ENCODE results near the gene PPP1R9A. TPM values are rescaled to one million over a fixed set of nuclear protein-coding genes. Genes with fewer than 3 reads are reported as not detected.

PPP1R9A gene
- total RNA-seq = 4.6 and 7.0 TPM in 2 replicates

DNA sequence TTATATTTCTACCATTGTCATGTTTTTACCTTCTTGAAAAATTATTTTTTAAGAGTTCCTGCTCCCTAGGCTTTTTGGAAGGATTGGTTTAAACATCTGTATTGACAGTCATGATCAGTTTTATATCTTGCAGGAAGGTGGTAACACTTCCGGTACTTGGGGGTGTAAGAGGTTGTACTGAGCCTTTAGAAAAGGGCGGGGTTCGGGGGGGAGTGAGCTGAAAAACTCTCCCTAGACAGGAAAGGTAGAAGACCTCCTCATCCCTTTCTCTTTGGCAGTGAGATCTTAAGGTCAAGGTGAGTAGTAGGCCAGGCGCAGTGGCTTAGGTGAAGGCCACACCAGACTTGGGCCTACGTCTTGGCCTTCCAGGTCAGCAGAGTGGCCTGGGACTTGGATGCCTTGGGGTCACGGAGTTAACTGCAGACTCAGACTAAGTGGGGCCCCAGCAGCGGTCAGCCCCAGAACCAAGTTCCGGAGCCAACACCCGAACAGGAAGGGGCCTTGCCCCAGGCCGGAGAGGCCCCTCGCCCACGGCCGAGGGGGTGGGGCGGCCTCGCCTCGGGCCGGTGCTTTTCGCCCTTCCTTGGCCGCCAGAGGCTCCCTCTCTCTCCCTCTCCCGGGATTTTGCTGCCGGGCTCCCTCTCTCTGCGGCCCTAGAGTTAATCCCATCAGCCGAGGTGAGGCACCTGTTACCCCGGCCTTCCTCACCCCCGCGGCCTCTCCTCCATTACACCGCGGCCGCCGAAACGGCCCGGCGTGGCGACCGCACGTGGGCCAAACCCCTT is at the start of gene PPP1R9A:
Gene PPP1R9A (plus strand): TSS at position 569 of the 785 bp plus-strand sequence. CDS start 2,520 bp downstream, outside the sequence.
- DNase-seq (ENCODE audit: extremely low read depth, low read depth, low spot score) = no peak

GRCh38 chr7:94871132-94871531 is 36.3 kb upstream of the PPP1R9A start:
- DNase-seq (ENCODE audit: extremely low read depth, low read depth, low spot score) = no peak

DNA sequence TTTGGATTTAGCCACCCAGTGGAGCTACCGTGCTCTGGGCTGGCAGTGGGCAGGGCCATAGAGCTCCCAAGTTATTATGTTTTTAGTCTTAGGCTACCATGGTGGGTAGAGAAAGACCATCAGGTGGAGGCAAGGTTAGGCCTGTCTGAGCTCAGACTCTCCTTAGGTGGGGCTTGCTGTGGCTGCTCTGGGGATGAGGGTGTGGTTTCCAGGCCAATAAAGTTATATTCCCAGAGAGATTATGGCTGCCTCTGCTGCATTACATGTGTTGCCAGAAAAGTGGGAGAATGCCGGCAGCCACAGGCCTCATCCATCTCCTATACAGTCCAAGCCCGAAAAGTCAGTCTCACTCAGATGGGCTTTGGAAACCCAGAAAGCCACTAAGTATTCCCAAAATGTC is 34.2 kb upstream of the PPP1R9A start:
- DNase-seq (ENCODE audit: extremely low read depth, low read depth, low spot score) = no peak

- DNase-seq (ENCODE audit: extremely low read depth, low read depth, low spot score) = no peak
Measured at GRCh38 chr7:94874036-94874785, 33.2 kb upstream of the PPP1R9A start.

DNA sequence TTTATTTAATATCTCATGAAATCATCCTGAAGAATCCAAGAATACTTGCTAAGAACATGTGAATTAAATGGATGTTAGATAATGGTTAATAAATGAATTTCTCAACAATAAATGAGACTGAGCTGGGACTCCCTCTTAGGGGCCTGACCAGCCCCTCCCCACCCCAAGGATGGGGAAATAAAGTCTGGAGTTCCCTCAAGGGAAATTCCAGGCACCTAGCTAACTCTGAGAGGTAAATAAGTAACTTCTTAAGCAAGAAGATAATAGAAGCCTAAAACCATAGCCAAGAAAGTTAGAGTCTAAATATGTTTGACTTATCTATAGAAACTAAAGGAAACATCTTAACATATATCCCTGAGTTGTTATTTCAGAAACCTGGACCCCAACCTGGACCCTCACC is 32.2 kb upstream of the PPP1R9A start:
- no peak for DNase-seq (ENCODE audit: extremely low read depth, low read depth, low spot score)

- DNase-seq (ENCODE audit: extremely low read depth, low read depth, low spot score) = no peak
Measured at GRCh38 chr7:94877731-94878670, 29.4 kb upstream of the PPP1R9A start.

DNA sequence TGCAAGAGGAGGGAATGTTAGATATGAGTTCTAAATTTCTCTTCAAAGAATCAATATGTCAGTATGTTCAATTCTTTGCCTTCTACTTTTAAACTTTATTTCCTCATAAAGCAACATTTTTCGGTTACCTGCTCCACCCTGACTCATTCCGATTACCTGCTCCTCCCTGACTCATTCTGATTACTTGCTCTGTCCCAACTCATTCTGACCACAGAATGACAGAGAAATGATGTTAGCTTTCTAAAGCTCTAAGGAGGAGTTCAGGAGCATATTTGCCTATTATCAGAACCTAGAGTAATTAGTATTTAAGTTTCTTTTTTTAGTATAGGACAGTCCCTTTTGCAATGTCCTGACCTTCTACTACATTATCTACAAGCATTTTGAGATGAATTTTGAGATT is 24.5 kb upstream of the PPP1R9A start:
- DNase-seq (ENCODE audit: extremely low read depth, low read depth, low spot score) = no peak

DNA sequence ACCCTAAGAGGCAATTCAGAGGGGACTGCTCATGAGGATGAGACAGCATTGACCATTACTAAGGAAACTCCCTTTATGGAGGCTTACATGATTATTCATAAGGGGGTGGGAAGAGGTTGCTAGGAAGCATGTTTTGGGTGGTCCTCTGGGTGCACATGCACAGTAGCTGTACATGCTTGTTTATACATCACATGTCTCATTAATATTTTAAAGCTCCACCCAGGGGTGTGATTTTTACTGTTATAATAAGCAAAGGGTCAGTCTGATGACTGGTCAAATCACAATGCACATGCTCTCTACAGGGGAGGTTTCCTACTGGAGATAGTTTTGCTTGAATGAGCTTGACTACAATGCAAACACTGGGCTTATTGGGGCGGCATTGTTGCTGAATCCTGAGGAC is 23.8 kb upstream of the PPP1R9A start:
- no peak for DNase-seq (ENCODE audit: extremely low read depth, low read depth, low spot score)

- peak; percentile 42 for DNase-seq (ENCODE audit: extremely low read depth, low read depth, low spot score)
Measured at GRCh38 chr7:94888551-94888950, 18.8 kb upstream of the PPP1R9A start.

DNA sequence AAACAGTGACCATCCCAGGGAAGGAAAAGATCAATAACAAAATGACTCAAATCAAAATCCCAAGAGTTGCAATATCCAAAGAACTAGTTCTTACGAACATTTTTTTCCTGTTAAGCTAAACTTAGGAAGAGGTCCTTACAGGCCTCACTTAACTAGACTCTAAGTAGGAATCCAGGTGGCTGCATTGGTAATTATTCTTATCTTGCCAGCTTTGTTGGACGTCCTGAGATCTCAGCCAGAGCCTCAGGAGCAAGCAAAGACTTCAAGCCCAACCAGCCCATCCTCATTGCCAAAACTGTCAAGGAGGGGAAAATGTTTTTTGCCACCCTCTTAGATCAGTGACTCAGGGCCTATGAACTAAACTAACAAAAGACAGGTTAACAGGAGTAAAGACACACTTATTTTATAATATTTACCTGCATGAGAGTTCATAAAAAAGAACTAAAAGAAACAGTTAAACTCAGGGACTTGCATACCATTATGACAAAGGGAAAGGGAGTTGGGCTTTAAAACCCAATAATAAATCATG is 18.3 kb upstream of the PPP1R9A start:
- DNase-seq (ENCODE audit: extremely low read depth, low read depth, low spot score) = no peak

GRCh38 chr7:94890216-94890615 is 17.2 kb upstream of the PPP1R9A start:
- no peak for DNase-seq (ENCODE audit: extremely low read depth, low read depth, low spot score)

GRCh38 chr7:94893661-94894060 is 13.7 kb upstream of the PPP1R9A start:
- DNase-seq (ENCODE audit: extremely low read depth, low read depth, low spot score) = no peak

GRCh38 chr7:94897541-94897940 is 9.9 kb upstream of the PPP1R9A start:
- no peak for DNase-seq (ENCODE audit: extremely low read depth, low read depth, low spot score)

DNA sequence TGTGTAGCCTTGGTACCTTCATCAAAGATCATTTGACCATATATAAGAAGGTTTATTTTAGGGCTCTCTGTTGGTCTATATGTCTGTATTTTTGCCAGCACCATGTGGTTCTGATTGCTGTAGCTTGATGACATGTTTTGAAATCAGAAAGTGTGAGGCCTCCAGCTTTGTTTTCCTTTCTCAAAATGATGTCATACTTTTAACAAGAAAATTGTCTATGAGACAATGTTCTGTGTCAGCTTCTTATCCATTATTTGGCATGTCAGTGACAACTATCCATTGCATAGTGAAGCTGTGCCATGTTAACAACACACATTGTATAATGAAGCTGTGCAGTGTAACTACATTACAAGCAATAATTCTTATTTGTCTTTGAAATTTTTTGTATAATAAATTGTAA is 9.1 kb upstream of the PPP1R9A start:
- no peak for DNase-seq (ENCODE audit: extremely low read depth, low read depth, low spot score)

DNA sequence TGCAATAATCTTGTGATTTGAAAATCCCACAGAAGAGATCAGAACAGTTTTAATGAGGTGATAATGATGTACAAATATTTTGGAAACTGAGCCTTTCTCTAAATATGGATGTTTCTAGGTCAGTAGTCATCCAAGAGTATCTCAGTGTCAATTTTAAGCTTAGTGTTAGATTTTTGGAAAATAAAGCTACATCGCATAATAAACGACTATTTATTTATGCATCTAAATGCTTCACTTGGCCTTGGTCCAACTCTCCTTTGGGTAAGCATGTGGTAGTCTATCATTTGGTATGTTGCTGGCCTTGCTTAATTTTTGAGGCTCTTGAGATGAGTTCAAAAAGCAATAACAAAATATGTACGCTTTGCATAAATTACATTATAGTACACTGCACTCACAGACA is 5.4 kb upstream of the PPP1R9A start:
- DNase-seq (ENCODE audit: extremely low read depth, low read depth, low spot score) = no peak

DNA sequence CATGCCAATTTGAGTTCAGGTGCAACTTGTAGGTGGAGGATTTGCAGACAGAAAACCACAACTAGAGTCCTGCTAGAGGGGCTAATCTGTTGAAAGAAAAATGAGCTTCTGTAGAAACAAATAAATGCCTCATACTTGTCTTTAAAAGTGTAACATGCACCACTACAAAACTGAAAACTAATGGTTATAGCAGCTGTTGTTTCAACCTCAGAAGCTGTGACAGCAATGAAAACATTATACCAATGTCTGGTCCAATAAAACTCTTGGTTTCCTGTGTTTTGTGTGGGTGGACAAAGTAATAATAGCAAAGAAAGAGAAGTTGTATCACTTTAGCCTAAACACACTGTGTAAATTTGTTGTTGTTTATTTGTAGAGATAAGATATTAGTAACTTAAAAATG is 3.4 kb upstream of the PPP1R9A start:
- DNase-seq (ENCODE audit: extremely low read depth, low read depth, low spot score) = no peak

DNA sequence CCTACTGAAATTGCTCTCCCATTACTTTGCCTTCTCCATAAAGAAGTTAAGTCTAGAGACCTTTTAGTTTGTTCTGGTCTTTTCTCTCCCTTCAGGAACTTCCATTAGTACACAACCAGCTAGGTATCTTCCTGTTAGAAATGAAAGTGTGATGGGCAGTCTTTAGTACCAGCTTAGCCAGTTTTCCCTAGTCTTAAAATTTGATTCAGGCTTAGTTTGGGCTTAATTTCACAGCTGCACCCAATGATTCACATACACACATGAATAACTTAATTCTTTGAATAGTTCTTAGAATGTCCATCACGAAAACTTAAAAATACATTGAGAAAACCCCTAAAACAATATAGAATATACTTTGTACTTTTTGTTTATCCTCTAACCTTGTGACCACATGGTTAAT is 2.4 kb upstream of the PPP1R9A start:
- no peak for DNase-seq (ENCODE audit: extremely low read depth, low read depth, low spot score)

- no peak for DNase-seq (ENCODE audit: extremely low read depth, low read depth, low spot score)
Measured at GRCh38 chr7:94906065-94906851, 1.1 kb upstream of the PPP1R9A start.

DNA sequence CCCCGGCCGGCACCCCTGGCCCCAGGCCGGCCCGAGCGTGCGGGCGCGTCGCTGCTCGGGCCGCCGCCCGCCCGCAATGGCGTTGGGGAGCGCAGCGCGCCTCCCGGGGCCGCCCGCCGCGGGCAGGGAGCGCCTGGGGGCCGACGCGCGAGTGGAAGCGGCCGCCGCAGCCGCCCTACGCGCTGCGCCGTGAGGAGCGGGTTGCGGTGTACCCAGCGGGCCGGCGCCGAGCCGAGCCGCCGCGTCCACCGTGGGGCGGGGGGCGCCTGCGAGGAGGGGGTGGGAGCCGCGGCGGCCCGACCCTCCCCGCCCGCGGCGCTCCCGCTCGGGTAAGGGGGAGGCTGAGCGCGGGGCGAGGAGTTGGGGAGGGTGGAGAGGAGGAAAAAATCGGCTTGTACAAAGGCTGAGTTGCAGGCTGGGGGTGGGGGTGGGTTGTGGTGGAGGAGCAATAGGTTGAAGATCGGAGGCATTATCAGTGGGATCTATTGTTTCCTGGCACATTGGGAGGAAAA is 473 bp downstream of the PPP1R9A start:
- no peak for DNase-seq (ENCODE audit: extremely low read depth, low read depth, low spot score)
